Inflammatory macrophage treated with lipopolysaccharide for 1 hour (primary cell): ENCODE measurements around the gene POLR2C.

Experiments used
- DNase-seq, 2 donors: peaks; one replicate each; pipeline ENCODE4 v3.0.0-alpha.2; 2020 to 2022

The POLR2C gene

GRCh38 chr16:57452021-57452420 is 10.5 kb upstream of the POLR2C start:
- peak; percentile 34 to 41 for DNase-seq

- peak in 1 of 2 donors; percentile 16 for DNase-seq
Observed at GRCh38 chr16:57462978-57463362, 491 bp downstream of the POLR2C start.

GRCh38 chr16:57464523-57464922 is 2.0 kb downstream of the POLR2C start:
- no peak for DNase-seq

GRCh38 chr16:57468346-57468745 is 5.9 kb downstream of the POLR2C start:
- DNase-seq, result no peak

GRCh38 chr16:57469046-57469445 is 6.6 kb downstream of the POLR2C start:
- no peak for DNase-seq

GRCh38 chr16:57469917-57470470 is 7.5 kb downstream of the POLR2C start:
- no peak for DNase-seq

- peak; percentile 9 to 25 for DNase-seq
Observed at GRCh38 chr16:57470711-57471110, 8.2 kb downstream of the POLR2C start.

GRCh38 chr16:57471209-57471608 is 8.7 kb downstream of the POLR2C start:
- DNase-seq, result no peak

GRCh38 chr16:57471852-57472664 is 9.6 kb downstream of the POLR2C start:
- DNase-seq, result no peak

- no peak for DNase-seq
Observed at GRCh38 chr16:57472665-57473060, 10.2 kb downstream of the POLR2C start.

- DNase-seq, result no peak
Observed at GRCh38 chr16:57473176-57473840, 10.8 kb downstream of the POLR2C start.

- DNase-seq, result no peak
Observed at GRCh38 chr16:57473906-57474305, 11.4 kb downstream of the POLR2C start.

GRCh38 chr16:57474671-57475661 is 12.5 kb downstream of the POLR2C start:
- DNase-seq, result no peak

GRCh38 chr16:57475711-57476339 is 13.3 kb downstream of the POLR2C start:
- peak in 1 of 2 donors; percentile 47 for DNase-seq

- DNase-seq, result no peak
Observed at GRCh38 chr16:57476546-57477410, 14.3 kb downstream of the POLR2C start.

- no peak for DNase-seq
Observed at GRCh38 chr16:57477531-57478202, 15.2 kb downstream of the POLR2C start.

- DNase-seq, result no peak
Observed at GRCh38 chr16:57478396-57479204, 16.1 kb downstream of the POLR2C start.

- no peak for DNase-seq
Observed at GRCh38 chr16:57479205-57479975, 16.9 kb downstream of the POLR2C start.
